Parathyroid adenoma (tissue), 2 donors: ENCODE results near the gene TFCP2L1.

Experiments used
- H2AFZ ChIP-seq: fragments of 300-600 bp; sonication (generic); one replicate; pipeline ENCODE4 v1.7.0; 2017; ENCODE audit warnings: antibody characterized with exemption, mild to moderate bottlenecking
- H3K27ac ChIP-seq: fragments of 300-600 bp; sonication (generic); one replicate; pipeline ENCODE4 v1.7.0; 2017
- H3K27me3 ChIP-seq: fragments of 300-600 bp; sonication (generic); one replicate; pipeline ENCODE4 v1.7.0; 2017; ENCODE audit warnings: low read length; ENCODE audit not compliant: control insufficient read depth, insufficient read depth
- H3K36me3 ChIP-seq: fragments of 300-600 bp; sonication (generic); one replicate; pipeline ENCODE4 v1.7.0; 2017; ENCODE audit warnings: low read length; ENCODE audit not compliant: control insufficient read depth, insufficient read depth
- H3K4me1 ChIP-seq: fragments of 300-600 bp; sonication (generic); one replicate; pipeline ENCODE4 v1.7.0; 2017; ENCODE audit warnings: control low read depth
- H3K4me2 ChIP-seq: fragments of 300-600 bp; sonication (generic); one replicate; pipeline ENCODE4 v1.7.0; 2017; ENCODE audit warnings: low read length
- H3K4me3 ChIP-seq: fragments of 300-600 bp; sonication (generic); one replicate; pipeline ENCODE4 v1.7.0; 2017; ENCODE audit warnings: low read depth, low read length
- H3K79me2 ChIP-seq: fragments of 300-600 bp; sonication (generic); one replicate; pipeline ENCODE4 v1.7.0; 2017; ENCODE audit warnings: control low read depth
- H3K9ac ChIP-seq: fragments of 300-600 bp; sonication (generic); one replicate; pipeline ENCODE4 v1.7.0; 2017; ENCODE audit warnings: mild to moderate bottlenecking
- H3K9me3 ChIP-seq: fragments of 300-600 bp; sonication (generic); one replicate; pipeline ENCODE4 v1.7.0; 2017; ENCODE audit warnings: low read length; ENCODE audit not compliant: control insufficient read depth
- TF ChIP-seq, protein P1 (sequence below): fragments of 300-600 bp; sonication (generic); IDR thresholded peaks from one replicate; pipeline ENCODE4 v1.7.0; 2017; ENCODE audit warnings: antibody characterized with exemption, mild to moderate bottlenecking
- donor health status: primary hyperparathyroidism.

TFCP2L1 gene

DNA sequence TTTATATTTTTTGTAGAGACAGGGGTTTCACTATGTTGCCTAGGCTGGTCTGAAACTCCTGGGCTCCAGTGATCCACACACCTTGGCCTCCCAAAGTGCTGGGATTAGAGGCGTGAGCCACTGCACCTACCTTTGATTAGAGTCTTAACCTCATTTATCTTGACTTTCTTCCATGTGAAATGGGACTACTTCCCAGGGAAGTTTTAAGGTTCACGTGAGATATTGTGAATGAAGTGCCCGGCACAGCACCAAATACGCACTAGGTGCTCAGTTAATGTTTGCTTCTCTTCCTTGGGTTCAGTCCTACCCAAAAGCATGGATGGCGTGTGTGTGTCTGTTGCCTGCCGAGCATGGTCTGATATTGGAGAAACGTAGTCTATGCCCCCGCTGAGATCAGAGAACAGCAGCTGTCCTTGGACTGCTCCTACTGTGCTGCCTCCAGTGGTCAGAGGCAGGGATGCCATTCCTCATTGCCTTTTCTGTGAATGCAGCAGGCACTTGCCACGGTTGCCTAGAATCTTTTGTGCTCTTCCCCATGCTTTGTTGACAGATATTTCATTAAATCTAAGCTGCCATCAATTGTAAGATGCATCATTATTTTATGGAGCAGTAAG lies 12.3 kb upstream of the TFCP2L1 start:
- no peak overlapping the region for H2AFZ ChIP-seq
- TF ChIP-seq, protein P1, sequence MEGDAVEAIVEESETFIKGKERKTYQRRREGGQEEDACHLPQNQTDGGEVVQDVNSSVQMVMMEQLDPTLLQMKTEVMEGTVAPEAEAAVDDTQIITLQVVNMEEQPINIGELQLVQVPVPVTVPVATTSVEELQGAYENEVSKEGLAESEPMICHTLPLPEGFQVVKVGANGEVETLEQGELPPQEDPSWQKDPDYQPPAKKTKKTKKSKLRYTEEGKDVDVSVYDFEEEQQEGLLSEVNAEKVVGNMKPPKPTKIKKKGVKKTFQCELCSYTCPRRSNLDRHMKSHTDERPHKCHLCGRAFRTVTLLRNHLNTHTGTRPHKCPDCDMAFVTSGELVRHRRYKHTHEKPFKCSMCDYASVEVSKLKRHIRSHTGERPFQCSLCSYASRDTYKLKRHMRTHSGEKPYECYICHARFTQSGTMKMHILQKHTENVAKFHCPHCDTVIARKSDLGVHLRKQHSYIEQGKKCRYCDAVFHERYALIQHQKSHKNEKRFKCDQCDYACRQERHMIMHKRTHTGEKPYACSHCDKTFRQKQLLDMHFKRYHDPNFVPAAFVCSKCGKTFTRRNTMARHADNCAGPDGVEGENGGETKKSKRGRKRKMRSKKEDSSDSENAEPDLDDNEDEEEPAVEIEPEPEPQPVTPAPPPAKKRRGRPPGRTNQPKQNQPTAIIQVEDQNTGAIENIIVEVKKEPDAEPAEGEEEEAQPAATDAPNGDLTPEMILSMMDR, result peak; percentile 39
- H3K9ac ChIP-seq, result no peak overlapping the region
- no peak overlapping the region for H3K4me3 ChIP-seq
- H3K4me2 ChIP-seq, result no peak overlapping the region
- no peaks in the 10 kb centered on the region for H3K4me1 ChIP-seq
- H3K36me3 ChIP-seq, result no peaks in the 10 kb centered on the region
- H3K27me3 ChIP-seq, result no peaks in the 10 kb centered on the region
- H3K27ac ChIP-seq, result no peak overlapping the region
- no peaks in the 10 kb centered on the region for H3K79me2 ChIP-seq
- no peaks in the 10 kb centered on the region for H3K9me3 ChIP-seq

DNA sequence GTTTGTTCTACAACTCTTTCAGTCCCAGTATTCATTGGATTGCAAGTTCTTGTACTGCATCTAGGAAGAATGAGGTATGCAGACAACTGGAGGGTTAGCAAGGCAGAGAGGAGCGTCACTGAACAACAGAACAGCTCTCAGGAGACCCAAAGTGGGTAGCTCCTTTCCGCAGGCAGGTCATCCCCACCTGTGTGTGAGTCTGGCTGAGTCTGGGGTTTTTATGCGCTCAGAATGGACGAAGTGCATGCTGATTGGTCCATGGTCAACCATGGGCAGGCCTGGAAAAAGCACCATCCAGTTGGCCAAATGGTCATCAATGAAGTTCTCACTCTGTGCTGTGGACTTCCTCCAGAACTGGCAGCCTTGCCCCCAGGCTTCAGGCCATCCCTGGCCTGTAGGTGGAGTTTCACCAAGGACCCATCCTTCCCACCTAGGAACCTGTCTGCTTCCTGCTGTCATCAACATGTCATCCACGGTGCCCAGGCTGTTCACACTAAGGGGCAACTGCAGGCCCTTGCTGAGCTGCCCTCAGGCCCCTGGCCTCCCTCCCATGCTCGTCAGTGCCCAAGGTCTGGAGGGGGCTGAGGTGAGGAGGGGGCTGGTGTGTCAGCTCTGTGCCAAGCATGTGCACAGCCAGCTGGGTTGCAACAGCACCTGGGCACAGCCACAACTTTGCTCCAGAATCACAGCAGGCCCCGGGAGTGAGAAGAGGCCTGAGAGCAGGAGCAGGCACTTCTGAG lies 11.1 kb upstream of the TFCP2L1 start:
- no peaks in the 10 kb centered on the region for H3K4me1 ChIP-seq
- no peaks in the 10 kb centered on the region for H3K79me2 ChIP-seq
- TF ChIP-seq, protein P1, result no peak
- H3K9me3 ChIP-seq, result no peaks in the 10 kb centered on the region
- H3K27ac ChIP-seq, result no peak overlapping the region
- no peak overlapping the region for H2AFZ ChIP-seq
- no peaks in the 10 kb centered on the region for H3K27me3 ChIP-seq
- H3K4me2 ChIP-seq, result no peak overlapping the region
- H3K36me3 ChIP-seq, result no peaks in the 10 kb centered on the region
- H3K4me3 ChIP-seq, result no peak overlapping the region
- no peak overlapping the region for H3K9ac ChIP-seq

DNA sequence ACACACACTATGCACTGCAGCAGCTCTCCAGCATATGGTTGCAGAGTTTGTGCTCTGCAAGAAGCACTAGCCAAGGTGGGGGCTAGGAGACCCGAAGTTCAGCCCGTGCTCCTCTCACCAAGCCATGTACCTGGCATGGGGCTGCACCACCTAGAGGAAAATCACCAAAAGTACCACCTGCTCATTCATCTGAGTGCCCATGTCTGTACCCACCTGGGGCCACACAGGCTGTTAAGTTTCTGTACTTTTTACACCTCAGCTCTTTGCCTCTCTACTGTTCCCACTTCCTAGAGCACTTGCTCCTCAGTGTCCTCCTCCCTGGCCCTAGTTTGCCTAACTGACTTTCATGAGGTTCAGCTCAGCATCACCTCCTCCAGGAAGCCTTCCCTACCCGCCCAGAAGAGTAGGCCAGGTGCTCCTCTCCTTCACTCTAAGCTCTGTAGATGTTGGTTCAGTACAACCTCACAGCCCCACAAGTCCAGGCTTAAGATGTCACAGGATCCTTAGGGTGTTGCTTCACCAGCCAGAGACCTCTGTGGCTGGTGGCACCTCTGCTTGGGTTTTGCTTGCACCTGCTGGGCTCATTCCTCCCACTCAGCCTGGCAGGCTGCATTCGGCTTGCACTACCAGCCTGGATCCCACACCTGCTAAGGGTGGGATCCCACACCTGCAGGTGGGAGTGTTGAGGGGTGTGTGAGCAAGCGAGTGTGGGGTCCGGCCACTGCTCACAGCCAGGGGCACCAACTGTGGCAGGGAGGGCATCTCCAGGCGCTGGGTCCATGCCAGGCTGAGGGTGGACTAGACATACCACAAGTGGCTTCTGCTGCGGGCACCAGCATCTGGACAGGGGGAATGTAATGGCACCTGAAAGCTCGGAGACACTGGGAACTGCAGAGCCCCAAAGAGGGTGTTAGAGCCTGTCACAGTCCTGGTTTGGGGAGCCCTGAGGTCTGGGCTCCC lies 10.2 kb upstream of the TFCP2L1 start:
- Histone ChIP-seq H3K4me2 (no peak overlapping the region), H3K9me3 (no peaks in the 10 kb centered on the region), H2AFZ (no peak overlapping the region), H3K79me2 (no peaks in the 10 kb centered on the region), H3K36me3 (no peaks in the 10 kb centered on the region), H3K4me1 (no peaks in the 10 kb centered on the region), H3K4me3 (no peak overlapping the region), H3K27ac (no peak overlapping the region), H3K9ac (no peak overlapping the region), H3K27me3 (no peaks in the 10 kb centered on the region)
- TF ChIP-seq, protein P1, result no peak

DNA sequence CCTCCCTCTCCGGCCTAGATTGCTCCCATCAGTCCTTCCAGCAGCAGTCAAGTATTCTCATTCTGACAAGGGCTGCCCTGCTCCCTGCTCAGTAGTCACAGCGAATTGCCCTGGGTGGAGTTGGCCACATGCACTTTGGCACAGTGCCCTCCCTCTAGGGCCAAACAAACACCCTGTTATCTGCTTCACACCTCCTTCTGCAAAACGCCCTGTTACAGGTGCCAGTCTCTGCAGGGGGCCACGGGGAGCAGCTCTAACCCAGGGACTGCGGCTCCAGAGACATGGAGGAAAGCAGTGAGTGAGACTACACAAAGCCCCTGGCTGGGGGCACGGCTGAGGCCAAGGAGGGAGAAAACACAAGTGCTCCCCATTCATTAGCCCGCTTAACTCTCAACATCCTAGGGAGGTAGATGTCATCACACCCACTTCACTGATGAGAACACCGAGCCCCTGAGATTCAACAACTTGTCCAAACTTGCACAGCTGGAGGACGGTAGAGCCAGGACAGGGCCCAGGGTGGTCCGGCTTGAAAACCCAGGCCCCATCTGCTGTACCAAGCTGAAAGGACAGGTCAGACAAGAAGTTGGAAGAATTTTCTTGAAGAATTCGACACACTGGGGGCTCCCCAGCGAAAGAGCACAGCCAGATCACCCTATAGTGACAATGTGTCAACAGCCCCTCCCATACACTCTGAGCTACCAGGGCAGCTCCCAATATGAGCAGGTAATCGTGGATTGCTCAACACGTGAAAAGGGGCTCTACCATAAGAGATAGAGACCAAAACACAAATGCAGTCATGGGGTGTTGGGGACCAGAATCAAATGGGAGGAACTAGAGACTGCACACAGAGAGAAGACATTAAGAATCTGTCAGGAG lies 8.7 kb upstream of the TFCP2L1 start:
- Histone ChIP-seq H3K9me3 (no peaks in the 10 kb centered on the region), H3K27ac (no peak overlapping the region), H3K4me1 (no peaks in the 10 kb centered on the region), H3K79me2 (no peaks in the 10 kb centered on the region), H3K27me3 (no peaks in the 10 kb centered on the region), H3K4me3 (no peak overlapping the region), H3K9ac (no peak overlapping the region), H3K4me2 (no peak overlapping the region), H2AFZ (no peak overlapping the region), H3K36me3 (no peaks in the 10 kb centered on the region)
- TF ChIP-seq, protein P1, result no peak
